Ishikawa (cell line): ENCODE measurements around the gene VASN.

ENCODE experiments used
- CEBPB ChIP-seq: IDR thresholded peaks from 2 replicates; pipeline ENCODE4 v1.6.1; 2012
- CREB1 ChIP-seq: IDR thresholded peaks from 2 replicates; pipeline ENCODE4 v1.6.1; 2012; ENCODE audit warnings: low read depth
- EGR1 ChIP-seq: IDR thresholded peaks from 2 replicates; pipeline ENCODE4 v1.6.1; 2012
- EP300 ChIP-seq: IDR thresholded peaks from 2 replicates; pipeline ENCODE4 v1.6.1; 2012; ENCODE audit warnings: borderline replicate concordance
- FOXM1 ChIP-seq: IDR thresholded peaks from 2 replicates; pipeline ENCODE4 v1.6.1; 2012; ENCODE audit warnings: low read depth, borderline replicate concordance
- NFIC ChIP-seq: IDR thresholded peaks from 2 replicates; pipeline ENCODE4 v1.6.1; 2012
- RAD21 ChIP-seq: IDR thresholded peaks from 2 replicates; pipeline ENCODE4 v1.6.1; 2012; ENCODE audit warnings: low read depth
- TAF1 ChIP-seq: IDR thresholded peaks from 2 replicates; pipeline ENCODE4 v1.6.1; 2012; ENCODE audit warnings: low read depth, mild to moderate bottlenecking
- TCF12 ChIP-seq: IDR thresholded peaks from 2 replicates; pipeline ENCODE4 v1.6.1; 2012; ENCODE audit warnings: low read depth
- TEAD4 ChIP-seq: IDR thresholded peaks from 2 replicates; pipeline ENCODE4 v1.6.1; 2012
- YY1 ChIP-seq: IDR thresholded peaks from 2 replicates; pipeline ENCODE4 v1.6.1; 2012; ENCODE audit warnings: low read depth
- ZBTB7A ChIP-seq: IDR thresholded peaks from 2 replicates; pipeline ENCODE4 v1.6.1; 2012; ENCODE audit warnings: low read depth
- TF ChIP-seq, protein P1 (sequence below): IDR thresholded peaks from 2 replicates; pipeline ENCODE4 v1.6.1; 2012
- TF ChIP-seq, protein P2 (sequence below): IDR thresholded peaks from 2 replicates; pipeline ENCODE4 v1.6.1; 2012
- TF ChIP-seq, protein P3 (sequence below): IDR thresholded peaks from 2 replicates; pipeline ENCODE4 v1.6.1; 2012; ENCODE audit warnings: low read depth, mild to moderate bottlenecking

The VASN gene

DNA sequence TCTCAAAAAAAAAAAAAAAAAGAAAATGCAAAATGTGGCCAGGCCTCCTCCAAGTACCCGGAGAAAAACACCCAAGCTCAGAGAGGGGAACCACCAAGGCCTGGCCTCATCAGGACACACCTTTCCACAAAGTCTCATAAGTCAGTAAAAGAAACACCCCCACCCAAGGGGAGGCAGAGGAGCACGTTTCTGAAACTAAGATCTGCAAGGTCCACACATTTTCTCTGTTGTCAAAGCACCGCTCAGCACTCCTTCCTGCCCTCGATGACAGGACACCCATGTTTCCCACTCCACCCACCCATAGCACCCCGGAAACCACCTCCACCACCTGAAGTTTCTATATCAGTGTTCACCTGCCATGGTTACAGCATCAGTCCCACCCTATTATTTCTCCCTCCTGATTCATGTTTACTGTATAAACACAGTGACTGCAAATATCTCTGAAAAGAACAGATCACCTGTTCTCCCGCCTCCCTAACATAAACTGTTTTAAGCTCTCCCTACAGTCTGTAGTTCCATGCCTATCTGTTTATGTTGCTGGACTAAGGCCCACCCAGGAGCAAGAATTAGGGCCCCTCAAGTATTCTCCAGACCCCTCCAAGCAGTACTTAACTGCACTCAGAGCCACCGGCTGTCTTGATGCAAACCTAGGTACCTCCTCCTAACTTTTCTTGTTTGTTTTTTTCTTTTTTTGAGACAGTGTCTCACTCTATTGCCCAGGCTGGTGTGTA, 42.7 kb downstream of the VASN start:
- TF ChIP-seq EGR1 (no peak), FOXM1 (no peak), ZBTB7A (no peak), YY1 (no peak), CEBPB (no peak), TAF1 (no peak), EP300 (no peak), TEAD4 (no peak), NFIC (no peak), TCF12 (no peak), RAD21 (no peak), CREB1 (no peak)
- TF ChIP-seq, protein P1, sequence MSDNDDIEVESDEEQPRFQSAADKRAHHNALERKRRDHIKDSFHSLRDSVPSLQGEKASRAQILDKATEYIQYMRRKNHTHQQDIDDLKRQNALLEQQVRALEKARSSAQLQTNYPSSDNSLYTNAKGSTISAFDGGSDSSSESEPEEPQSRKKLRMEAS: no peak
- TF ChIP-seq, protein P2, sequence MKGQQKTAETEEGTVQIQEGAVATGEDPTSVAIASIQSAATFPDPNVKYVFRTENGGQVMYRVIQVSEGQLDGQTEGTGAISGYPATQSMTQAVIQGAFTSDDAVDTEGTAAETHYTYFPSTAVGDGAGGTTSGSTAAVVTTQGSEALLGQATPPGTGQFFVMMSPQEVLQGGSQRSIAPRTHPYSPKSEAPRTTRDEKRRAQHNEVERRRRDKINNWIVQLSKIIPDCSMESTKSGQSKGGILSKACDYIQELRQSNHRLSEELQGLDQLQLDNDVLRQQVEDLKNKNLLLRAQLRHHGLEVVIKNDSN: no peak
- TF ChIP-seq, protein P3, sequence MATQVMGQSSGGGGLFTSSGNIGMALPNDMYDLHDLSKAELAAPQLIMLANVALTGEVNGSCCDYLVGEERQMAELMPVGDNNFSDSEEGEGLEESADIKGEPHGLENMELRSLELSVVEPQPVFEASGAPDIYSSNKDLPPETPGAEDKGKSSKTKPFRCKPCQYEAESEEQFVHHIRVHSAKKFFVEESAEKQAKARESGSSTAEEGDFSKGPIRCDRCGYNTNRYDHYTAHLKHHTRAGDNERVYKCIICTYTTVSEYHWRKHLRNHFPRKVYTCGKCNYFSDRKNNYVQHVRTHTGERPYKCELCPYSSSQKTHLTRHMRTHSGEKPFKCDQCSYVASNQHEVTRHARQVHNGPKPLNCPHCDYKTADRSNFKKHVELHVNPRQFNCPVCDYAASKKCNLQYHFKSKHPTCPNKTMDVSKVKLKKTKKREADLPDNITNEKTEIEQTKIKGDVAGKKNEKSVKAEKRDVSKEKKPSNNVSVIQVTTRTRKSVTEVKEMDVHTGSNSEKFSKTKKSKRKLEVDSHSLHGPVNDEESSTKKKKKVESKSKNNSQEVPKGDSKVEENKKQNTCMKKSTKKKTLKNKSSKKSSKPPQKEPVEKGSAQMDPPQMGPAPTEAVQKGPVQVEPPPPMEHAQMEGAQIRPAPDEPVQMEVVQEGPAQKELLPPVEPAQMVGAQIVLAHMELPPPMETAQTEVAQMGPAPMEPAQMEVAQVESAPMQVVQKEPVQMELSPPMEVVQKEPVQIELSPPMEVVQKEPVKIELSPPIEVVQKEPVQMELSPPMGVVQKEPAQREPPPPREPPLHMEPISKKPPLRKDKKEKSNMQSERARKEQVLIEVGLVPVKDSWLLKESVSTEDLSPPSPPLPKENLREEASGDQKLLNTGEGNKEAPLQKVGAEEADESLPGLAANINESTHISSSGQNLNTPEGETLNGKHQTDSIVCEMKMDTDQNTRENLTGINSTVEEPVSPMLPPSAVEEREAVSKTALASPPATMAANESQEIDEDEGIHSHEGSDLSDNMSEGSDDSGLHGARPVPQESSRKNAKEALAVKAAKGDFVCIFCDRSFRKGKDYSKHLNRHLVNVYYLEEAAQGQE: no peak

DNA sequence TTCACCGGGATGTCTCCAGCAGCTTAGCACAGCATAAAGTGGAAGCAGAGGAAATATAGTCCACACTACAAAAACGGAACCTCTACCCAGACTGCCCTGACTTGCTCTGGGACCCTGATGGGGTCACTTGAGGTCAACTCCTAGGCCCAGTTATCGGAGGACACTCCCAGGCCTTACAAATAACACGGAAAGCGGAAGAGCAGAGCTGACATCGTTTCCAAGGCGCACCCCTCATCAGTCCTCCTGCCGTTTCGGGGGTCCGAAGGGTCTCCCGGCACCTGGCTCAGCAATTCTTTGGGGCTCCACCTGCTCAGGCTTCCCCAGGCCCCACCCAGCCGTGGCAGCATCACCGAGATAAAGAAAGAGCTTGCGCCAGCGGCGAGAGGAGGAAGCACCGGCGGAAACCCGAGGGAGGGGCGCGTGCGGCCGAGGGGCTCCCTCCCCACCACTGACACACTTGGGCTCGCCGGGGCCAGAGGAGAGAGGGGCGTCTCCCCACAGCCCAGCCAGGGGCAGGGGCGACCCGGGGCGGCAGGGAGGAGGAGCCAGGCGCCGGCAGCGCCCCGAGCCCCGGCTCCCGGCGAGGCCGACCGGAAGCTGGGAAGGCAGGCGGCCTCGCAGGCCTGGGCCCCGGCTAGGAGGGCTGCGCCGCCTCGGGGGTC, 44.0 kb downstream of the VASN start:
- TF ChIP-seq TAF1 (no peak), EGR1 (no peak), YY1 (no peak), FOXM1 (no peak), EP300 (no peak), ZBTB7A (no peak), TCF12 (no peak), TEAD4 (no peak), NFIC (no peak), CEBPB (no peak), RAD21 (no peak)
- TF ChIP-seq, protein P2: no peak
- TF ChIP-seq, protein P3: no peak
- TF ChIP-seq, protein P1: no peak

DNA sequence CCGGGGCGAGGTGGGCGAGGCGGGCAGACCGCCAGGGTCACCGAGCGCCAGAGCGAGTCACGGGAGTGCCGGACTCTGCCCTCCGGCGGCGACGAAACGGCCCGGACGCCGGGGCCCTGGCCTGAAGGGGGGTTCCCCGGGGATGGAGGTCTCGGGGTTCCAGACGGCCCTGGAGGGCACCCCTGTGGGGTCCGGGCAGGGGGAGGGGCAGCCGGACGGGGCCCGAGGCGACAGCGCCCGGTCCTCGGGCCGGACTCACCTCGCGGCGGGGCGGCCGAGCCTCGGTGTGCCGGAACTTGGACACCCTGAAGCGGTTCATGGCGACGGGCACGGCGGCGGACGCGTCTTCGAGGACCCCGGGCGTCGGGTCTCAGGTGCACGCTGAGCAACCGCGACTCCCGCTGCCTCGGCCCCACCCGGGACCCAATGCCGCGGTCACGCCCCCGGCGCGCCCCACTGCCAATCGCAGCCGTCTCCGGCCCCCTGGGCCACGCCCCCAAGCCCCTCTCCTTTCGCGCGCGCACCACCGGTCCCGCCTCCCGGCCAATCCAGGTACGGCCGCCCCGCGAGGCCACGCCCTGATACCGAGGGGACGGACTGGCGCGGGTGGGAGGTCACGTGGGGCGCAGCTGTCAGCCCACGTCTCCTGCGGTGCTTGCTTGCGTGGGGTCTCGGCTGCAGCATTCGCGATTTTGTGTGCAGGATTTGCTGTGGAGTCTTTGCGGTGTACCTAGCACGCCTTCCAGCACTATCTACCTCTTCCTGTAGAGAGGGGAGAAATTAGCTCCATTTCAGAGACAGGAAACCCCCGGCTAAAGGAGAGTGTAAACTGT, 44.8 kb downstream of the VASN start, which contains the start of gene CORO7:
CORO7 (minus strand) TSS at position 397 of the 833 bp plus-strand sequence; CDS start at position 319, 78 bp downstream.
- TF ChIP-seq TCF12 (no peak), ZBTB7A (peak; percentile 31; the same call in 1 of the 2 replicates), EGR1 (no peak), TEAD4 (no peak), YY1 (no peak)
- TF ChIP-seq, protein P1: peak; percentile 93
- TF ChIP-seq, protein P2: peak; percentile 99
- TF ChIP-seq, protein P3: no peak
